Skeletal muscle cell (primary cell): ENCODE data around the gene AGBL5.

ENCODE experiments used
- DNase-seq: peaks from one replicate; pipeline ENCODE4 v3.0.0-alpha.2; 2010; ENCODE audit warnings: low read depth
- H3K4me3 ChIP-seq: 2 replicates; pipeline ENCODE4 v1.5.1; 2011; ENCODE audit warnings: low read depth, mild to moderate bottlenecking, control low read depth, low read length, moderate library complexity

AGBL5 gene

GRCh38 chr2:27086724-27087593, 35.5 kb downstream of the AGBL5 start, which contains the start of gene KHK:
Gene KHK, plus strand, starts transcription at chr2:27086772. Its CDS starts 488 bp downstream, at chr2:27087260.
- DNase-seq = no peak
- peak within 1 kb of the TSS; percentile 52 for H3K4me3 ChIP-seq

GRCh38 chr2:27087823-27088410, 36.4 kb downstream of the AGBL5 start:
- H3K4me3 ChIP-seq = no peak overlapping the region
- DNase-seq = no peak

- DNase-seq = no peak
These were observed 37.2 kb downstream of the AGBL5 start for GRCh38 chr2:27088634-27089033.

GRCh38 chr2:27089111-27089954, 37.9 kb downstream of the AGBL5 start:
- no peak overlapping the region for H3K4me3 ChIP-seq
- DNase-seq = no peak

More at GRCh38 chr2:27088634-27089033, 37.2 kb downstream of the AGBL5 start:
- no peak overlapping the region for H3K4me3 ChIP-seq

GRCh38 chr2:27091746-27092695, 40.6 kb downstream of the AGBL5 start:
- no peak overlapping the region for H3K4me3 ChIP-seq
- no peak for DNase-seq

- no peak overlapping the region for H3K4me3 ChIP-seq
- DNase-seq = no peak
These were observed 41.4 kb downstream of the AGBL5 start for GRCh38 chr2:27092696-27093429.

- no peak for DNase-seq
- H3K4me3 ChIP-seq = no peak overlapping the region
These were observed 42.2 kb downstream of the AGBL5 start for GRCh38 chr2:27093430-27094352.

- no peak overlapping the region for H3K4me3 ChIP-seq
- no peak for DNase-seq
These were observed 43.0 kb downstream of the AGBL5 start for GRCh38 chr2:27094353-27094984.

- no peak for DNase-seq
These were observed 43.9 kb downstream of the AGBL5 start for GRCh38 chr2:27095427-27095744.

GRCh38 chr2:27095745-27096651, 44.5 kb downstream of the AGBL5 start:
- H3K4me3 ChIP-seq = peak overlapping the region; percentile 20
- DNase-seq = no peak

More at GRCh38 chr2:27095427-27095744, 43.9 kb downstream of the AGBL5 start:
- H3K4me3 ChIP-seq = no peak overlapping the region

GRCh38 chr2:27096748-27097297, 45.4 kb downstream of the AGBL5 start:
- DNase-seq = no peak

GRCh38 chr2:27097341-27097740, 45.9 kb downstream of the AGBL5 start:
- no peak overlapping the region for H3K4me3 ChIP-seq
- DNase-seq = no peak

More at GRCh38 chr2:27096748-27097297, 45.4 kb downstream of the AGBL5 start:
- no peak overlapping the region for H3K4me3 ChIP-seq

- no peak for DNase-seq
- H3K4me3 ChIP-seq = no peak overlapping the region
These were observed 48.0 kb downstream of the AGBL5 start for GRCh38 chr2:27099334-27099955.

GRCh38 chr2:27100036-27100435, 48.6 kb downstream of the AGBL5 start:
- H3K4me3 ChIP-seq = no peak overlapping the region
- DNase-seq = no peak

GRCh38 chr2:27102329-27102728, 50.9 kb downstream of the AGBL5 start:
- H3K4me3 ChIP-seq = no peak overlapping the region
- DNase-seq = no peak
